ENCODE results near the gene PHF21A.
A peak's percentile ranks its signal among the peaks of the same experiment; 100 is the strongest.

The PHF21A gene

DNA sequence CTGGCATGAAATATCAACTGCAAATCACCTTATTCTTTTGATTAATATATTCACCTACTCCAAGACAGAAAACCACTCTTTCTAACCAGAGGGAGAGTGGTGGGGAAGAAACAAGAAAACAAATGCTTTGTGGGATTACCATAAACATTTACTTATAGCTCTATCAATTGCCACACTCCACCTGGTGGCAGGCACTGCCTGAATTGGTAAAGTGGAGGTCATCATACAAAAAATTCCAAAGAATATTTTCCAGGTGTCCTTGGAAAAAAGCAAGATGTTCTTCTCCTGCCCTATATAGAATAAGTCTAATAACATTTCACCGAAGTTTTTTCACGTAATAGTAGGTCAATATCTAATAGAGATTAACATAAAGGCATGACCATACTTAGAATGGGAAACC is 45.3 kb downstream of the PHF21A start:
- DNase-seq (ENCODE audit: low spot score), result no peak

GRCh38 chr11:46075168-46075567 is 46.1 kb downstream of the PHF21A start:
- no peak for DNase-seq (ENCODE audit: low spot score)

- no peak for DNase-seq (ENCODE audit: low spot score)
Observed at GRCh38 chr11:46073632-46074031, 47.6 kb downstream of the PHF21A start.

DNA sequence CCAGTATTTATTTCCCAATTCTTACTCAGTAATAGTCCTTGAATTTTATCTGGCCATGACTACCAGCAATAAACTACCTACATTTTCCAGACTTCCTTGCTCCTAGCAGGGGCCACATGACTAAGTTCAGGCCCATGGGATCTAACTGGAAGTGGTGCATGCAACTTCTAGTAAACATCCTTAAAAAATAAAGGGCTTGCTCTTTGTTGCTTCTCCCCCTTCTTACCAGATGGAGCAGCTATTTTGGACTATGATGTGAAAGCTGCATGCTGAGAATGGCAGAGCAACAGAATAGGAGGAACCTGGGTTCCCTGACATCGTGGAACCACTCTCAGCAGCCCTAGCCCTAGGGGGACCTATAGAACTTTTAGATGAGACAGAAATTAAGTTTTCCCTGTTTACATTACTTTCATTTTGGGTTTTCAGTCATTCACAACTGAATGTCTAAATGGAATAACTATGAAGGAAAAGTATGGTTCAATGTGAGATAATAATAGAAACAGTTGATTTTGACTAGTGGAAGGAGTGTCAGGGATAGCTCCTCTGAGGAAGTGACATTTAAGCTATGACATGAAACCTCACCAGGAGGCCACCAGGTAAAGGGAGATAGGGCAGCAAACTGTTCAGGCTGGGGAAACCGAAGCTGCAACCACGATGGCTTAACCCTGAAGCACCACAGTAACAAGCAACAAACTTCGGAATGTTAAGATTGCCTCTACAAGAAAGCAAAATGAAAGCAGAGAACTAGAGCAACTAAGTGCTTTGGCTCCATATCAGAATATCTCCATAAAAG is 48.9 kb downstream of the PHF21A start:
- no peak for DNase-seq (ENCODE audit: low spot score)

DNA sequence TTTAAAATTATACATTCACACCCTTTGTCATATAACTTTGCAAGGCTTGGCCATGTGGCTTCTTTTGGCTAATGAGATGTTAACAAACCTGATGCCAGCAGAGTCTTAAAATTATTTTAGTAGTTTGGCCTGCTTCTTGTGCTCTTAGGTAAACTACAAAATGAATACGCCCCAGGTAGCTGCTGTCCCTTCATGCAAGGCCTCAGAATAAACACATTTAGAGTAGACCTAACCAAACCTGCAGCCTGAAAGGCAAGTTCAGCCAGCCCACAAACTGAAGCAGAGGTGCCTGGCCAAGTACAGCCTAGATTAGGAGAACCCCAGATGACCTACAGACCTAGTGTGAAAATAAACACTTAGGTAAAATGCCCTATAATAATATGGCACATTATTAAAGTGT is 50.2 kb downstream of the PHF21A start:
- no peak for DNase-seq (ENCODE audit: low spot score)

DNA sequence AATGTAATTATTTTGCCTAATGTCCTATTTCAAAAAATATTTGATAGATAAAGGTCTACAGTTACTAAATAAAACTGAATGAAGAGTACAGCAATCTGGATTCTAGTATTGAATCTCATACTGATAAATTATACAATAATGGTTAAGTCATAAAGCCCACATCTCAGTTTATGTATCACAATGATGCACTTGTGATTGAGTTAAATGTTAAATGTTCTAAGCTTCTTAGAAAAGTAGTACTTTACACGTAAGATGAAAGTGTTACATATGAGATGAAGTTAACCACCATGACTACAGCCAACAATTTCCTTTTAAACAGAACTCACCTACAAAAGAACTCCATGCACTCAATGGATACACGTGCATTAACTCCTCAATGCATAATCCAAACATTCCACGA is 51.7 kb downstream of the PHF21A start:
- no peak for DNase-seq (ENCODE audit: low spot score)

GRCh38 chr11:46066335-46066734 is 54.9 kb downstream of the PHF21A start:
- DNase-seq (ENCODE audit: low spot score), result no peak

- no peak for DNase-seq (ENCODE audit: low spot score)
Observed at GRCh38 chr11:46065681-46066080, 55.6 kb downstream of the PHF21A start.

GRCh38 chr11:46064221-46064620 is 57.0 kb downstream of the PHF21A start:
- no peak for DNase-seq (ENCODE audit: low spot score)

DNA sequence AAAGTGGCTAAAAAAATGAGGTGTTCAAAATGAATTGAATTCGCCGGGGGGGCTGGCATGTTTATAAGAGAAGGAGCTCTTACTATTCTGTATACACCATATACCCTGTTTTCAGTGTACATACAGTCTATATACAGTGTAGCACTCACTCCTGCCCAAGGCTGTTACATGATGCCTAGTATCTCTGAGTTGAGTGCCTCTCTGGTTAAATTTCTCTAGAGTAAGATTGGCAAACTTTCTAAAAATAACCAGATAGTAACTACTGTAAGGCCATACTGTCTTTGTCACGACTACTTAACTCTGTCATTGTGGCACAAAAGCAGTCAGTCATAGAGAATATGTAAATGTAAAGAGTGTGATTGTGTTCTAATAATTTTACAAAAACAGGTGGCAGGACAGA is 58.1 kb downstream of the PHF21A start:
- DNase-seq (ENCODE audit: low spot score), result no peak

DNA sequence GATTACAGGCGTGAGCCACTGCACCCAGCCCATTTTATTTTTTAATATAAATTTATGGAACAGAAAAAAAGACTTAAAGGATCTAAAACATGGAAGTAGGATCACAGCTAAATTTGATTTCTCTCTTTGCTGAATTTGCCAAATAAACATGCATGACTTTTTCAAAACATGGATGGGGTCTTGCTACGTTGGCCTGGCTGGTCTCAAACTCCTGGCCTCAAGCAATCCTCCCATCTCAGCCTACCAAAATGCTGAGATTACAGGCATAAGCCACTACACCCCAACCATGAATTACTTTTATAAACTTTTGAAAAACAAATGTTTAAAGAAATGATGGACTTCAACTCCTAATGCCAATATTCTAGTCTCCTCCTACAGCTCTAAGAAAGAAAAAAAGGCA is 61.2 kb downstream of the PHF21A start:
- no peak for DNase-seq (ENCODE audit: low spot score)

DNA sequence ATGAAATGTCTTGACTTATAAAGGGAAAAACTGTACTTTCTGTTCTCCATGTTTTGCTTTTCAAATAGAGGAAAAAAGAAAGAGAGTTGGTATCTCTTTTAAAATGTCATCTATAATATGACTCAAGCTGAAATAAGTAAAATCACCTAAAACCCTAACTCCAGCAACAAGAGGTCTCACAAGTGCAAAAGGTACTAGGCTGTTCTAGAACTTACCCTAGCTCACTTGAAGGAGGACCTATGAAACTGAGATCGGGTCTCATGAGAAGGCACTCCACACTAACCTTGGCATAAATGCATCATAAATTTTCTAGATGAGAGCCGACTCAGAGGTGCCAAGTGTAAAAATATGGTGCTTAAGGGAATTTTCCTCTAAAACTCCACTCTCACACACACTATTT is 63.8 kb downstream of the PHF21A start:
- DNase-seq (ENCODE audit: low spot score), result no peak

GRCh38 chr11:46055371-46055770 is 65.9 kb downstream of the PHF21A start:
- DNase-seq (ENCODE audit: low spot score), result peak; percentile 72

DNA sequence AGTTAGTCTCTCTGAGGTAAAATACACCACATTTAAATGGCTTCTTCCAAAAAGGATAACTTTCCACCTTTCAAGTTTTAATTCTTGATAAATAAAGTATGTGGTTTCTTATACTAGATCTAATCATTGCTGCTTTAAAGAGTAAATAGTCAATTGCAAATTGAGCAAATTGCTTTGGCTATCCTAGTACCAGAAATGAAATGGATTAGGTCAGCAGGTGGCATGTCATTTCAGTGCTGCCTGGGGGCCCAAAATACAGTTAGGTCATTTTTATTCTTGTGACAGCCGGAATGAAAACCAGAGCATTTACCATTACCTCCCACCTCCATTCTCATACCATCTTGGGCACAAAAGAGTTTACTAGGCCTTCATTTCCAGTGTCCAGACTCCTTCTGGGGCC is 70.2 kb downstream of the PHF21A start:
- no peak for DNase-seq (ENCODE audit: low spot score)

- DNase-seq (ENCODE audit: low spot score), result no peak
Observed at GRCh38 chr11:46050662-46051061, 70.6 kb downstream of the PHF21A start.

GRCh38 chr11:46050003-46050461 is 71.2 kb downstream of the PHF21A start:
- DNase-seq (ENCODE audit: low spot score), result no peak

GRCh38 chr11:46049325-46049897 is 71.8 kb downstream of the PHF21A start:
- no peak for DNase-seq (ENCODE audit: low spot score)

- DNase-seq (ENCODE audit: low spot score), result no peak
Observed at GRCh38 chr11:46048198-46048597, 73.1 kb downstream of the PHF21A start.

DNA sequence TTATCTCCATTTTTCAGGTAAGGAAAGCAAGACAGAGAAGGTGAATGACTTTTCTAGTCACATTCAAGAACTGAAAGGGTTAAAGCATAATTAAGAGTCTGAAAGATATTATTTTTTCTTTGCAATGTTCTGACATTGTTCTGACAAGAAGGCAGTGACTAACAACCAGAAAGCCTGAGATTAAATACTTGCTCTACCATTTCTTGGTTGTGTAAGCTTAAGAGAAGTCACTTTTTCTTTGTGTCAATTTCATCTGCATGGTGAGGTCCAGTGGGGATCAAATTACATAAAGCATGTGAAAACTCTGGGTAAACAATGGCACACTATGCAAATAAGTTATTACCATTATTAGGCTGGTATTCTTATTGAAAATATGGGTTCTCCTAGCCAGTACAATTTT is 73.7 kb downstream of the PHF21A start:
- no peak for DNase-seq (ENCODE audit: low spot score)

GRCh38 chr11:46045811-46046210 is 75.4 kb downstream of the PHF21A start:
- DNase-seq (ENCODE audit: low spot score), result no peak

DNA sequence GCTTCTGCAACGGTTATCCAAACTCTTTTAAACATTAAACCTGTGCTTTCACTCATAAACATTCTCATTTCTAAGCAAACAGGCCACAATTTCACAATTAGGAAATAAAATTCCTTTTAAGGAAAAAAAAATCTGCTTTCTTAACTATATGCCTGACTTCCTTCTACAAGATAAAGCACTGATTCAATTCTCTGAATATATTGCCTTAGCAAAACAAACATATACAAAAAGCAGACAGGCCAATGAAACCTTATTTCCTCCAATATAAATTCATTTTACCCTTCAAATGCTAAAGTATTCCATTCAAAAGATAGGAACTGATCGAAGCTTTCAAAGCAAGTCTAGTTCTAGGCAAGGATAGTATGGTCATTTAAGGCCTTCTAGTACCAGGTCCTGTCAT is 76.7 kb downstream of the PHF21A start:
- DNase-seq (ENCODE audit: low spot score), result no peak

GRCh38 chr11:46039990-46040389 is 81.3 kb downstream of the PHF21A start:
- DNase-seq (ENCODE audit: low spot score), result no peak

- DNase-seq (ENCODE audit: low spot score), result no peak
Observed at GRCh38 chr11:46038529-46038928, 82.7 kb downstream of the PHF21A start.

GRCh38 chr11:46036969-46037368 is 84.3 kb downstream of the PHF21A start:
- no peak for DNase-seq (ENCODE audit: low spot score)

All from COLO829 (cell line).